Right ventricle myocardium inferior (tissue), 1 donor: ENCODE measurements around the gene UBL7. TPM values are rescaled to one million over a fixed set of nuclear protein-coding genes. Genes with fewer than 3 reads are reported as not detected.
"Not testable (repeated sequence)": the region's sequence is repeated elsewhere in the genome, so short reads cannot be mapped to it uniquely, and the experiment has no call there.

Experiments used
- ATAC-seq: fragments of 200-7000 bp; cut with Tn5 transposase; one replicate; pipeline ENCODE4 v1.9.1; 2020; ENCODE audit warnings: mild to moderate bottlenecking, moderate library complexity
- DNase-seq: peaks from one replicate; pipeline ENCODE4 v3.0.0; 2021; ENCODE audit errors: missing footprints
- intact Hi-C: fragments of 100-400 bp; cut with DNase I; formaldehyde crosslinking; loops from one replicate; pipeline ENCODE4 v1.11.0; 2022
- total RNA-seq: library from RNA; stranded (reverse); fragmentation: NEBNext Ultra II Directional; extraction: Animal tissue kit (Norgen Biotek cat#: 25700); gene quantifications from one replicate; pipeline ENCODE4 v1.2.1, GENCODE V29; 2021
- donor health status: DM: no; HTN: yes; CAD: no; lungs with severe emphysema.

Gene UBL7
- total RNA-seq, 1 donor from 2014 or later = 47.7 TPM

DNA sequence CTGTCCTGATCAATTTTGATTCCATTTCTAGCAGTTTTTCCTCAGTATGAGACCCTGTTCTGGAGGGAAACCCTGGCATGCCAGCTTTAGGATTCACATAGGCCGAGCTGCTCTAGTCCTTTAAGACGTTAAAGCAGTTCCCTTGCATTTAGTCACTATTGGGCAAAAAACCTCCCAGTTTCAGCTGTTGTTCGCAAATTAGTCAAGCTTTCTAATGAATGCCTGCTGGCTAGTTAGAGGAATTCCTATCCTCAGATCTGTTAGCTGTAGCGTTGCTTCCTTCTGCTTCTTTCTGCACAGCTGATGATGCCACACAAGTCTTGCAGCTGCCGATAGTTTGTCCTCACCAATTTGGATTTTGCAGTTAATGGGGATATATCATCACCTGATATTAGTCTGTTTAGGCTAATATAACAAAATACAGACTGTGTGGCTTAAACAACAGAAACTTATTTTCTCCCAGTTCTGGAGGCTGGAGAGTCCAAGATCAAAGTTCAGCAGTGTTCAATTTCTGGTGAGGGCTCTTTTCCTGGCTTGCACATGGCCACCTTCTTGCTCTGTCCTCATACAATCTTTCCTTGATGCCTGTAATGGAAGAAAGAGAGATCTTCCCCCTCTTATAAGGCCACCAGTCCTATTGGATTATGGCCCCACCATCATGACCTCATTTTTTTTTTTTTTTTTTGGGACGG lies 7.5 kb upstream of the UBL7 start:
- ATAC-seq = no peak
- intact Hi-C loops = no loop called here
- no peak for DNase-seq

DNA sequence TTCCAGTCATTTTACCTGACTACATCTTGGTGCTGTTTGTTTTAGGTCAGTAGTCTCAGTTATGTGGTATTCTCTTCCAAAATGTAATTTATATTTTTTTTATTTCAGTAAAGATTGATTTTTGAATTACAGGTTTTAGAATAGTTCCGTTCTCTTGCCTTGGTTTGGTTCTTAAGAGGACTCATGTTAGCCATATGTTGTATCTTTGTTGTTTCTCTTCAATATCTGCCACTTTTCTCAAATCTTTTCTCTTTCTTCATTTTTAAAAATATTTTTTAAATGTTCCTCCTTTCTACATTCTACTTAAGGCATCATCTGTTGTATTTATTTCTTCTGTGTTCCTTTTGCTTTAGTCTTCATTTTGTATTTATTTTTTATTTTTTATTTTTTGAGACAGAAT lies 5.6 kb upstream of the UBL7 start:
- intact Hi-C loops = no loop called here
- DNase-seq (no peak), ATAC-seq (no peak)

DNA sequence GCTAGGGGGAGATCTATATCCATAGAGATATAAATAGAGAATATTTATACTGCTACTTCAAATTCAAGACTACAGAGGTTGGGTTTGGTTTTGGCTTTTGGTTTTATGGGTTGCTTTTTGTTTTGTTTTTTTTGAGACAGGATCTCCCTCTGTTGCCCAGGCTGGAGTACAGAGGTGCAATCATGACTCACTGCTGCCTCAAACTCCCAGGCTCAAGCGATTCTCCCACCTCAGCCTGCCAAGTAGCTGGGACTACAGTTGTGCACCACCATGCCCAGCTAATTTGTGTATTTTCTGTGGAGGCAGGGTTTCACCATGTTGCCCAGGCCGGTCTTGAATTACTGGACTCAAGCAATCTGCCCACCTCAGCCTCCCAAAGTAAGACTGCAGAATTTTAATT lies 3.9 kb upstream of the UBL7 start:
- intact Hi-C loops = loop anchor here (5.0 kb wide), 1 partner anchor 152 kb away; the partner anchor contains the start of gene CLK3
- ATAC-seq (no peak), DNase-seq (no peak)

DNA sequence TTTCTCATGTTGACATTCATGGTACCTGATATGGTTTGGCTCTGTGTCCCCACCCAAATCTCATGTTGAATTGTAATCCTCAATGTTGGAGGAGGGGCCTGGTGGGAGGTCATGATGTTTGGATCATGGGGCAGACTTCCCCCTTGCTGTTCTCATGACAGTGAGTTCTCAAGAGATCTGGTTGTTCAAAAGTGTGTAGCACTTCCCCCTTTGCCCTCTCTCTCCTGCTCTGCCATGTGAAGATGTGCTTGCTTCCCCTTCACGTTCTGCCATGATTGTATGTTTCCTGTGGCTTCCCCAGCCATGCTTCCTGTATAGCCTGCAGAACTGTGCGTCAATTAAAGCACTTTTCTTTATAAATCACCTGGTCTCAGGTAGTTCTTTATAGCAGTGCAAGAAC lies 3.3 kb upstream of the UBL7 start:
- intact Hi-C loops = loop anchor here (5.0 kb wide), 1 partner anchor 153 kb away; the partner anchor contains the start of gene CLK3
- DNase-seq (no peak), ATAC-seq (no peak)

DNA sequence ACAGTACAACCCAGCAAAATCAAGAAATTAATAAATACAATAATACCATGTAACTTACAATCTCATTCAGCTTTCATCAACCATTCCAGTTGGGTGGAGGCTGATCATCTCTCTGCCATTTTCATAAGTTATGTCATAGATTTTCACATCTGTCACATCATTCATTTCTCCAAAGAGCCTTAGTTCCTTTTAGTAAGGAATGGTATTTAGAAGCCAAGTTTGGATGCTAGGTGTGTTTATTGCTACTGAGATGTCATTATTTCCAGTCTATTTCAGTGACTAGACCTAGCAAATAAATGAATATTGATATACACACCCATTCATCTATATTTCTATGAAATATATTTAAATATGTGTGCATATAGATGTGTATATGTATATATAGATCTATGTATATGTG lies 2.7 kb upstream of the UBL7 start:
- ATAC-seq (no peak), DNase-seq (no peak)
- intact Hi-C loops = loop anchor here (5.0 kb wide), 1 partner anchor 154 kb away; the partner anchor contains the start of gene CLK3

DNA sequence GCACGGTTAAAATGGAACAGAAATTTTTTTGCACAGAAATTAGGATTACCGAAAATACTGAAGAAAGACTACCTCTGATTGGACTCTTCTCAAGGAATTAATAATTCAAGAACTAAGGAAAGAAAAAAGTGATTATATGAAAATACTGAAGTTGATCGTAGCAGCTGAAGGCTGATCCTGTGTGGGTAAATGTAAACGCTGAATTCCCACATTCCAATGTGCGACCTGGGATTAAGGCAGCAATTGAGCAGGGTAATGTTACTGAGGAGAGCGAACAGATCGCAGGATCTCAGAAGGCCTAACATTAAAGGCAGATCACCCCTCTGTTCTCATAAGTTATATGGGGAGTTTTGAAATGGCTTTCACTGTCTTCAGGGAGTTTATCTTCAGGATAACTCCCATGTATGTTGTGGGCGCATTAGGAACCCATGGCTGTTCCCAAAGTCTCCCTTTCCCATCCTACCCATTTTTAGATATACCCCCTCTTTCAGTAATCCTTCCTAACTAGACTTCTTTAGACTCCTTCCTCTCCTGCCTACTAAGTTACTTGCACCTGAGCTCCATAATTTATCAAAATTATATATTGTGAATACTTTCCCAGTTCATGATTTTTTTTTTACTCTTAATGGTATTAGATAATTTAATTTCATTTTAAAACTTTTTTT lies 1.0 kb upstream of the UBL7 start:
- ATAC-seq = no peak
- intact Hi-C loops = loop anchor here (2.0 to 5.0 kb wide), 2 partner anchors 79 to 155 kb away; partner anchors contain the start of genes ARID3B and CLK3
- no peak for DNase-seq

DNA sequence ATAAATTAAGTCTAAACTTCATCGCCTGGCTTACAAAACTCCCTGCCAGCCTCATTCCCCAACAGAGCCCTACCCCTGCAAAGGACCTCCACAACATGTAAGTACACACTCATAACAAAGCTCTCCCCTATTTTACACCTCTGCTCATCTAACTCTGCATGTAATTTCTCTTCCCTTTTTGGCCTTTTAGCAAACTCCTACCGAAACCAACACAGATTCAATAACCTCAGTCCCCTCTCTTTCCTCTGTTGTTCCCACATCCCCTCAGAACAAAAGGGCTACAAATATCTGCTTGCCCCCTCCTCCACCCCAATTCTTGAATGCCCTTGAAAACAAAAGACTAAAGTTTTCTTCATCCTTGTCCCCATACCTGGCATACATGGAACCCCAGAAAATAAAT lies 662 bp downstream of the UBL7 start:
- DNase-seq (no peak), ATAC-seq (no peak)
- intact Hi-C loops = loop anchor here (2.0 to 5.0 kb wide), 2 partner anchors 81 to 157 kb away; partner anchors contain the start of genes ARID3B and CLK3

DNA sequence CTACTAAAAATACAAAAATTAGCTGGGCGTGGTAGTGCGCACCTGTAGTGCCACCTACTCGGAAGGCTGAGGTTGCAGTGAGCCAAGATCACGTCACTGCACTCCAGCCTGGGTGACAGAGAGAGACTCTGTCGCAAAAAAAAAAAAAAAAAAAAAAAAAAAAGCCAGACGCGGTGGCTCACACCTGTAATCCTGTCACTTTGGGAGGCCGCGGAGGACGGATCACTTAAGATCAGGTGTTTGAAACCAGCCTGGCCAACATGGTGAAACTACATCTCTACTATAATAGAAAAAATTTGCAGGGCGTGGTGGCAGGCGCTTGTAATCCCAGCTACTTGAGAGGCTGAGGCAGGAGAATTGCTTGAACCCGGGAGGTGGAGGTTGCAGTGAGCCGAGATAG lies 1.2 kb downstream of the UBL7 start:
- not testable (repeated sequence) for ATAC-seq, DNase-seq
- intact Hi-C loops = loop anchor here (2.0 to 5.0 kb wide), 2 partner anchors 81 to 158 kb away; partner anchors contain the start of genes ARID3B and CLK3

DNA sequence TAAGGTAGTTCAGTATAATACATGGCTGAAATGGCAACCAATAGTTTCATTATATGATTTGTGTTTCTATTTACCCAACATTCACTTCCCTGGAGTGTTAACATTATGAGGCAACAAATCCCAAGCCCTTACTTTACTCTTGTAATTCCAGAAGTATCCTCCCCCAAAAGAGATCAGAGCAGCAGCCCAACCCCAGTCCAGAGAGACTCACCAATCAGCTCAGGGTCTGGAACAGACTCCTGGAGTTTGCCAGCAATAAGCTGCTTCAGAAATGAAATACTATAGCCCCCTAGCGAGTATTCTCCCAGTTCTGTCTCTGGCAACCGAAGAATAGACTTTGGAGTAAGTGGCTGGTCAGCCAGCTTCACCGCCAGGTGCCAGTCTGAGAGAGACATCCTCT lies 2.5 kb downstream of the UBL7 start:
- intact Hi-C loops = no loop called here
- DNase-seq (no peak), ATAC-seq (no peak)

DNA sequence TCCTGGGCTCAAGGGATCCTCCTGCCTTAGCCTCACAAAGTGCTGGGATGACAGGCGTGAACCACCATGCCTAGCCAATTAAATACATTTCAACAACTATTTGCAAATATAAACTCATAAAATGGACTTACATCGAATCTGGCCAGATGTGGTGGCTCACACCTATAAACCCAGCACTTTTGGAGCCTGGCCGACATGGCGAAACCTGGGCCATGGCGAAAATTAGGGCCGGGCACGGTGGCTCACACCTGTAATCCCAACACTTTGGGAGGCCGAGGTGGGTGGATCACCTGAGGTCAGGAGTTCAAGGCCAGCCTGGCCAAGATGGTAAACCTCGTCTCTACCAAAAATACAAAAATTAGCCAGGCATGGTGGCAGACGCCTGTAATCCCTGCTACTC lies 3.9 kb downstream of the UBL7 start:
- DNase-seq, intact Hi-C loops, ATAC-seq: not testable (repeated sequence)

DNA sequence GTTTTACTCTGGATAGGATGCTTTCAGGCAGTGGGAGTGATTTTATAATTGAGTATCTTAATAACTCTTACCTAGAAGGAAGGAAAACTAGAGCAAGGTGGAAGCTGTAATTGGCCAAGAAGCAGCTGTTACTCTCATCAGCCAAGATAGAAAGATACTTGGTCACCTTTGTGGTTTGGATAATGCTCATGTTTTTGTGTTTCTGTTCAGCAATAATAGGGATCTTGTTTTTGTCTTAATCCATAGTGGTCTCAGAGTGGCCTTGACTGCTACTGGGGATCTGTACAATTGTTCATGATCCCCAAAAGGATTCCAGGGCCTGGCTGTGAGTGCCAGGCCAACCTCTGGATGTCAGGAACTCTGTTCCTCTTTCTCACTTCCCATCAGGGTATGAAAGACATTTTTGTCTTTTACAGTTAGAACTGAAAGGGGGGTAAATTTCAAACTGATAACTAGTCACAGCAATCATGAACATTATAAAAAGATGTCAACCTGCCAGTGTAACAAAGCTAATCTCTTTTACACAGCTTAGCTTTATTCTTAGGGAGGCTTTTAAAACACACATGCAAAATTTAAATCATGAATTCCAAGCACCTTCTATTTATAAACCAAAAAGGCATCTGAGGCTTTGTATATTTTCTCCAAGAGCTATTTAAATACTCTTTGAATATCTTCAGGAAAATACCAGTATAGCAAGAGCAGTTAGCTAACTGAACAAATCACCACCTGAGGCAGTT lies 6.0 kb downstream of the UBL7 start:
- ATAC-seq = no peak
- intact Hi-C loops = no loop called here
- no peak for DNase-seq

DNA sequence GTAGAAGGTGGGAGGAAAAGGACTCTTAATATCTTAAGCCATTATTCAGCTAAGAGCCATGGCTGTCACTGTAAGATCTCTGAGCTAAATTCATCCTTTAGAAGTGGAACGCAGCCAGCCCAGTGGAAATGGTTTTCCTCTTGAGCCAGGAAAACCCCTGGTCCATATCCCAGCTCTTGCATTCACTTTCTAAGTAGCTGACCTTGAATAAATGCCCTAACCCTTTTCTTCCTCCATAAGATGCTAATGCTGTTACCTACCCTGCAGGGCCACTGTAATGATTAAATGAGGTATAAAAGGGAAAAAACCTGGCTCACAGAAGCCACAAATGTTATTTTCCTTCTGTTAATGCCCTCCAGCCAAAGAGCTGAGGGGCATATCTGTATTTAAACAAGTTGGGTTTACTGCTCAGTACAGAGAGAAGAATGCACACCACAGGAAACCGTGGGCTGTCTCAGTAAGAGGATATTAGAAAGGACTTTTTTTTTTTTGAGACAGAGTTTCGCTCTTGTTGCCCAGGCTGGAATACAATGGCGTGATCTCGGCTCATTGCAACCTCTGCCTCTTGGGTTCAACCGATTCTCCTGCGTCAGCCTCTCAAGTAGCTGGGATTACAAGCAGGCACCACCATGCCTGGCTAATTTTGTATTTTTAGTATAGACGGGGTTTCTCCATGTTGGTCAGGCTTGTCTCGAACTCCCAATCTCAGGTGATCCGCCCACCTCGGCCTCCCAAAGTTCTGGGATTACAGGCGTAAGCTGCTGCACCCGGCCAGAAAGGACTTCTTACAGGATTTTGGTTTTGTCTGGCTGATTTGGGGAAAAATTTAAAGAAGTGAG lies 6.8 kb downstream of the UBL7 start:
- intact Hi-C loops = no loop called here
- DNase-seq = no peak
- no peak for ATAC-seq

DNA sequence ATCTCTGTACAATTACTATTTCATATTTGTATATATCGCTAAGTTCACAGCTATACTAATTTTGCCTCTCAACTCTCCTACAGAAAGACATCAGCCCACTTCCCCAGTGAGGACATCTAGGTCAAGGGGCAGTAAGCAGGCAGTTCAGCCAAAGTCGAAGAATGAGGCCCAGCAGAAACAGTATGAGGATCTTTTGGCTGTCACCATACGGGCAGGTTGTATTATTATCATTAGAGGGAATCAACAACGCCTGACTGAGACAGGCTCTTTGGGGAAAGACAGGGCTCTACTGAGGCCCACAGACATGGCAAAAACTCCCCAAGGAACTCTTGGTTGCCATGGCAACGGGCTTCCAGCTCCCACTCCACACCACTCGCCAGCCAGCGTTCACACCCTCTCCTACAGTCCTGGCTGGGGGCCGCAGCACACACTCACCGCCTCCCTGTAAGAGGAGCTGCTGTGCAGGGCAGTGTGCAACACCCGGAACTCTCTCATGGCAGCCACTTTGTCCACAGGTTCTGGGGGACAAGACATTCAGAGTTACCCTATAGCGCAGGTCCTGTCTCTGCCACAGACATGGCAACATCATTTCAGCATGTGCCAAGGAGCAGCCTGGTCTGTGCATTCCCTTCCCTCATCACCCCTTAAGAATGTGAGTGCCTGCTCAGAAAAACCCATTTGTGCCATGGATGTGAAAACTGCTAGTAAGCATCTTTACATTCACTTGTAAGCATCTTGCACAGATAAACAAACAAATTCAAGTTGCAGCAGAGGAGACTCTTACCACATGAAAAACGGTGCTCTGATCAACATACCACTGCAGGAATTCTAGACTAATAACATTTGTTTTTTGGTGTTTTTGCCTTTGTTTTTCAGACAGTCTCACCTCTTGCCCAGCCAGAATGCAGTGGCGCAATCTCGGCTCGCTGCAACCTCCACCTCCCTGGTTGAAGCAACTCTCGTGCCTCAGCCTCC lies 8.8 kb downstream of the UBL7 start:
- ATAC-seq (no peak), DNase-seq (no peak)
- intact Hi-C loops = no loop called here

DNA sequence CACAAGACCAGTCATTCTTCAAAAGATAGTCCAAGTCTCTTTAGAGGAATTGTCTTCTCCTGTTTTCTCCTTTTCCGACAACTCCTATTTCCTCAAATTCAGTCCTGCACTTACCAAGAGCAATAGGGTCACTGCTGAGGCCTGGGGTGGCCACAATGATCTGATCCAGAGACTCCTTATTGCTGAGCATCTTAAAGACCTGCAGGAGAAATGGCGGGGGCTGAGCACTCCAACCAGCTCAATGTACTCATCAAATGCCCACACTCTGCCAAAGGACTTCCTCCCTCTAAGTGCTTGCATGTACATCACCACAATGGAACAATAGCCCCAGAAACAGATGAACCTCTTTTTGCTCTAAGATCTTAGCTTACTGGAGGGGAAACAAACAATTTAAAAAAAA lies 9.6 kb downstream of the UBL7 start:
- intact Hi-C loops = no loop called here
- DNase-seq = no peak
- no peak for ATAC-seq

DNA sequence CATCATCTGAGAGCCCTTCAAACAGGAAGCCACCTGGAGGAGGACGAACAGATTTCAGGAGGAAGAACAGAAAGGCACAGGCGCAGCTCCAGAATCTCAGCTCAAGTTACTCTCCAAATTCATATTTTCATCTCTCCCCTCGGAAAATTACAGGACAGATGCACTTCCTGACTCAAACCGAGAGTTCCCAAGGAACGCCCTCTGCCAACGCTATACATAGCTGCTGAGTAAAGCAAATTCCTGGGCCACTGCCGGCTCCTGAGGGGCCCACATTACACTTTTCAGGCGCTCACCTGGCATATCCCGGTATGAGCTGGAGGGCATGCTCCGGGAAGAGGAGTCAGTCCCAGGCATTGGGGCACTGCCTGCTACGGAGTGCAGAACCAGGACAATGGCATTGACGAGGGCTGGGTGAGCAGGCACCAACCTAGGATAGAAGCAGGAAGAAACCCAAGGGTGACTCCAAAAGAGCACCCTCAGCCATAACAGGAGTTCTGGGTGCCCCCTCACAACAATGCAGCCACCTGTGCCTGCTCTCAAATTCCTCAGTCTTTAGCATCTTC lies 11.2 kb downstream of the UBL7 start:
- intact Hi-C loops = no loop called here
- DNase-seq = no peak

DNA sequence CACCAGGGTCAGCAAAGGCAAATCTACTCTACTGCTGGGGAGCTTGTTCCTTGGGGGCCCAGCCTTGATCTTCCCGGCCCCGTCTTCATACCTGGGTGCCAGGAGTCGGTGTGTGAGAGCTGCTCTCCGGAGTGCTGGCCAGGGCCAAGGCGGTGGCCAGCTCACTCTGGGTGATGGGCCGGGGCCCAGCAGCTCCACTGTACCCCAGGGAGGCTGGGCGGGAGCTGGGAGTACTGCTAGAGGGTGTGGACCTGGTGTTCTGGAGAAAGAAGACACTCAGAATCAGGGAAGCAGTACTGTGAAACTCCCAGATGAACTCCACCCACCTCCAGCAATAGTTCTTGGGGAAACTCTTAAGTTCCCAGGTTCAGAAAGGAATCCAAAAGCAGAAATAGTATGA lies 11.9 kb downstream of the UBL7 start:
- ATAC-seq = no peak
- intact Hi-C loops = no loop called here
- no peak for DNase-seq

More for the DNA sequence above, 11.2 kb downstream of the UBL7 start:
- ATAC-seq = no peak
